ENCODE data around the gene TPPP3. TPM values are rescaled to one million over a fixed set of nuclear protein-coding genes. Genes with fewer than 3 reads are reported as not detected.
A peak's percentile ranks its signal among the peaks of the same experiment; 100 is the strongest.

Gene TPPP3
- total and polyA plus RNA-seq, 2 experiments from 2014 or later, result 2.5 to 7.2 TPM

GRCh38 chr16:67407176-67407787, 14.0 kb upstream of the TPPP3 start:
- Histone ChIP-seq H3K27me3 (no peaks in the 10 kb centered on the region), H3K9me3 (ENCODE audit: low read depth) (no peaks in the 10 kb centered on the region), H3K36me3 (no peaks in the 10 kb centered on the region), H3K4me1 (ENCODE audit: low read depth) (no peaks in the 10 kb centered on the region), H3K27ac (no peak overlapping the region), H3K4me3 (no peak overlapping the region)
- DNase-seq (ENCODE audit: low read depth in 1 of 2, low spot score in 1 of 2), result no peak
- TF ChIP-seq, protein P1, sequence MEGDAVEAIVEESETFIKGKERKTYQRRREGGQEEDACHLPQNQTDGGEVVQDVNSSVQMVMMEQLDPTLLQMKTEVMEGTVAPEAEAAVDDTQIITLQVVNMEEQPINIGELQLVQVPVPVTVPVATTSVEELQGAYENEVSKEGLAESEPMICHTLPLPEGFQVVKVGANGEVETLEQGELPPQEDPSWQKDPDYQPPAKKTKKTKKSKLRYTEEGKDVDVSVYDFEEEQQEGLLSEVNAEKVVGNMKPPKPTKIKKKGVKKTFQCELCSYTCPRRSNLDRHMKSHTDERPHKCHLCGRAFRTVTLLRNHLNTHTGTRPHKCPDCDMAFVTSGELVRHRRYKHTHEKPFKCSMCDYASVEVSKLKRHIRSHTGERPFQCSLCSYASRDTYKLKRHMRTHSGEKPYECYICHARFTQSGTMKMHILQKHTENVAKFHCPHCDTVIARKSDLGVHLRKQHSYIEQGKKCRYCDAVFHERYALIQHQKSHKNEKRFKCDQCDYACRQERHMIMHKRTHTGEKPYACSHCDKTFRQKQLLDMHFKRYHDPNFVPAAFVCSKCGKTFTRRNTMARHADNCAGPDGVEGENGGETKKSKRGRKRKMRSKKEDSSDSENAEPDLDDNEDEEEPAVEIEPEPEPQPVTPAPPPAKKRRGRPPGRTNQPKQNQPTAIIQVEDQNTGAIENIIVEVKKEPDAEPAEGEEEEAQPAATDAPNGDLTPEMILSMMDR (IDR thresholded peaks at IDR 0.05; ENCODE audit: low read depth, low read length), result no peak

GRCh38 chr16:67406111-67406971, 13.0 kb upstream of the TPPP3 start:
- H3K36me3 ChIP-seq, result no peaks in the 10 kb centered on the region
- H3K4me1 ChIP-seq (ENCODE audit: low read depth), result no peaks in the 10 kb centered on the region
- no peak overlapping the region for H3K27ac ChIP-seq
- H3K9me3 ChIP-seq (ENCODE audit: low read depth), result no peaks in the 10 kb centered on the region
- no peaks in the 10 kb centered on the region for H3K27me3 ChIP-seq
- H3K4me3 ChIP-seq, result no peak overlapping the region
- TF ChIP-seq, protein P1 (IDR thresholded peaks at IDR 0.05; ENCODE audit: low read depth, low read length), result no peak
- peak in 1 of 2 donors; percentile 60 for DNase-seq (ENCODE audit: low read depth in 1 of 2, low spot score in 1 of 2)

DNA sequence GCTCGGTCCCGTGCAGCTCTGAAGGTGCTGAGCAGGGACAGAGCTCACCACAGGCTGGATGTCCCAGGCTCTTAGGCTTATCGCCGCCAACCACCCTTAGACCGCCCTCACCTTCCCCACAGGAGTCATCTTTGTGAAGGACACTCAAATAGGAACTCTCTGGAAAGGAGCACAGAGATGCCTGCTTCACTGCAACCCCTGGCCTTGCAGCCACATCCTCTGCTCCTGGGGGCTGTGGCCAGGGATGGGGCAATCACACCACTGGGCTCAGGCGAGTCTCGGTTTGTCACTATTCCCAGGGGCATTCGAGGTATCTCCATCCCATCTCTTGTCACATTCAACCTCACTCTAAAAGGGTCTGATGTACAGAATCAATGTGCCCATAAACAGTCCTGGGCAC, 12.0 kb upstream of the TPPP3 start:
- DNase-seq (ENCODE audit: low read depth in 1 of 2, low spot score in 1 of 2), result no peak
- no peaks in the 10 kb centered on the region for H3K9me3 ChIP-seq (ENCODE audit: low read depth)
- no peaks in the 10 kb centered on the region for H3K27me3 ChIP-seq
- H3K36me3 ChIP-seq, result no peaks in the 10 kb centered on the region
- H3K4me3 ChIP-seq, result no peak overlapping the region
- no peaks in the 10 kb centered on the region for H3K4me1 ChIP-seq (ENCODE audit: low read depth)
- H3K27ac ChIP-seq, result no peak overlapping the region
- TF ChIP-seq, protein P1 (IDR thresholded peaks at IDR 0.05; ENCODE audit: low read depth, low read length), result no peak

- TF ChIP-seq, protein P1 (IDR thresholded peaks at IDR 0.05; ENCODE audit: low read depth, low read length), result no peak
- H3K9me3 ChIP-seq (ENCODE audit: low read depth), result no peaks in the 10 kb centered on the region
- no peaks in the 10 kb centered on the region for H3K4me1 ChIP-seq (ENCODE audit: low read depth)
- H3K4me3 ChIP-seq, result no peak overlapping the region
- H3K27me3 ChIP-seq, result no peaks in the 10 kb centered on the region
- H3K36me3 ChIP-seq, result no peaks in the 10 kb centered on the region
- no peak for DNase-seq (ENCODE audit: low read depth in 1 of 2, low spot score in 1 of 2)
- H3K27ac ChIP-seq, result no peak overlapping the region
Measured at GRCh38 chr16:67404740-67405226, 11.5 kb upstream of the TPPP3 start.

GRCh38 chr16:67403976-67404555, 10.8 kb upstream of the TPPP3 start:
- H3K4me1 ChIP-seq (ENCODE audit: low read depth), result no peaks in the 10 kb centered on the region
- no peaks in the 10 kb centered on the region for H3K36me3 ChIP-seq
- H3K9me3 ChIP-seq (ENCODE audit: low read depth), result no peaks in the 10 kb centered on the region
- TF ChIP-seq, protein P1 (IDR thresholded peaks at IDR 0.05; ENCODE audit: low read depth, low read length), result no peak
- H3K4me3 ChIP-seq, result no peak overlapping the region
- H3K27me3 ChIP-seq, result no peaks in the 10 kb centered on the region
- H3K27ac ChIP-seq, result no peak overlapping the region
- DNase-seq (ENCODE audit: low read depth in 1 of 2, low spot score in 1 of 2), result no peak

All from cardiac muscle cell (in vitro differentiated cells and primary cell).